ENCODE data around the gene MYH9.

Gene MYH9

DNA sequence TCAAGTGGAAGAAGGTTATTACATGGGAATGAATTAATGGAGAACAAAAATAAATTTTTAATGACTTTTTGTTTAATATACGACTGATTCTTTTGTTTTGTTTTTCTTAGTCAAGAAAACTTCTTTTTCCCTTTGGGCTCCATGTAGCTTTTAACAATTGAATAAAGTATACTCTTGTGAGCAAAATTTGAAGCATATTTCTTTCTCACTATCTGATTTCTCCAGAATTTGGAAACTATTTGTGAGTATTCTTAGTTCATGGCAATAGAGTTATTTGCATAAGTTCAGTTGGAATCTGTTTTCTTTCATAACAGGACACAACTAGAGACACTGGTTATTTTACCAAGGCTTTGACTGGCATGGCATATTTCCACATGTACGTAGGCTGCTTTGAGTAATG is 138.6 kb downstream of the MYH9 start:
- TF ChIP-seq, protein P1, sequence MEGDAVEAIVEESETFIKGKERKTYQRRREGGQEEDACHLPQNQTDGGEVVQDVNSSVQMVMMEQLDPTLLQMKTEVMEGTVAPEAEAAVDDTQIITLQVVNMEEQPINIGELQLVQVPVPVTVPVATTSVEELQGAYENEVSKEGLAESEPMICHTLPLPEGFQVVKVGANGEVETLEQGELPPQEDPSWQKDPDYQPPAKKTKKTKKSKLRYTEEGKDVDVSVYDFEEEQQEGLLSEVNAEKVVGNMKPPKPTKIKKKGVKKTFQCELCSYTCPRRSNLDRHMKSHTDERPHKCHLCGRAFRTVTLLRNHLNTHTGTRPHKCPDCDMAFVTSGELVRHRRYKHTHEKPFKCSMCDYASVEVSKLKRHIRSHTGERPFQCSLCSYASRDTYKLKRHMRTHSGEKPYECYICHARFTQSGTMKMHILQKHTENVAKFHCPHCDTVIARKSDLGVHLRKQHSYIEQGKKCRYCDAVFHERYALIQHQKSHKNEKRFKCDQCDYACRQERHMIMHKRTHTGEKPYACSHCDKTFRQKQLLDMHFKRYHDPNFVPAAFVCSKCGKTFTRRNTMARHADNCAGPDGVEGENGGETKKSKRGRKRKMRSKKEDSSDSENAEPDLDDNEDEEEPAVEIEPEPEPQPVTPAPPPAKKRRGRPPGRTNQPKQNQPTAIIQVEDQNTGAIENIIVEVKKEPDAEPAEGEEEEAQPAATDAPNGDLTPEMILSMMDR (IDR thresholded peaks at IDR 0.05; ENCODE audit: low read depth, low read length) = no peak
- H3K4me3 ChIP-seq (ENCODE audit: low read depth, low read length) = no peak overlapping the region

DNA sequence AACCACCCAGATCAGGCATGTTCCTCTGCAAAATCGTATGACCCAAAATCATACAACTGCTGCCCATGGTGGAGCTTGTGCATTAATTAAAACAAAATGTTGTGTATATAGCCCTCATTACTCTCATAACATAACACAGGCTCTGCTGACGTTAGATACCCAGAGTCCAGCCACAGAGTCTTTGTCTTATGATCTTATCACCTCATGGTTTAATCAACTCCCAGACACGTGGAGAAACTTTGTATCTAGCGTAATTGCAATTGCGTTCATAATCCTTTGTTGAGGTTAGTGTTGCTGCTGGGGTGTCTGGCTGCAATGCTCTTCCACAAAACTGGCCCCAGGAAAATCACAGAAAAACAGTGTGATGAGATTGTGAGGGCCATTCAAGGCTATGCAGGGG is 139.8 kb downstream of the MYH9 start:
- TF ChIP-seq, protein P1 (IDR thresholded peaks at IDR 0.05; ENCODE audit: low read depth, low read length) = no peak
- no peak overlapping the region for H3K4me3 ChIP-seq (ENCODE audit: low read depth, low read length)

DNA sequence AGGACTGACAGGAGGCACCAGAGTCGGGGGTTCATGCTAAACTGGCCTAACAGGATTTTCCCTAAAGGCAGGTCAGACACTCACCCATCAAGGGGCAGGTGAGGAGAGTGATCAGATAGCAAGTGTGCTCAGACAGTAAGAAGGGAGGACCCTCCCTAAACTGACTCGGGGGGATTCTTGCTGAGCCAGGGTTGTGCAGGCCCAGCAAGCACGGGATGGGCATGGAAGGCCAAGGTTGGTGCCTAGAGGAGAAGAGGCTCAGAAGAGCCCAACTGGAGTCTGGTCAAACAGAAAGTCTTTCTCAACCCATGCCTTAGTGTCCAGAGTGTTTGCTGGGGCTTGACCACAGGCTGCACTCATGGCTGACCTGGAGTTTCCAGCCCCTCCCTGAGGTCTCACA is 141.0 kb downstream of the MYH9 start:
- TF ChIP-seq, protein P1 (IDR thresholded peaks at IDR 0.05; ENCODE audit: low read depth, low read length) = no peak
- no peak overlapping the region for H3K4me3 ChIP-seq (ENCODE audit: low read depth, low read length)

DNA sequence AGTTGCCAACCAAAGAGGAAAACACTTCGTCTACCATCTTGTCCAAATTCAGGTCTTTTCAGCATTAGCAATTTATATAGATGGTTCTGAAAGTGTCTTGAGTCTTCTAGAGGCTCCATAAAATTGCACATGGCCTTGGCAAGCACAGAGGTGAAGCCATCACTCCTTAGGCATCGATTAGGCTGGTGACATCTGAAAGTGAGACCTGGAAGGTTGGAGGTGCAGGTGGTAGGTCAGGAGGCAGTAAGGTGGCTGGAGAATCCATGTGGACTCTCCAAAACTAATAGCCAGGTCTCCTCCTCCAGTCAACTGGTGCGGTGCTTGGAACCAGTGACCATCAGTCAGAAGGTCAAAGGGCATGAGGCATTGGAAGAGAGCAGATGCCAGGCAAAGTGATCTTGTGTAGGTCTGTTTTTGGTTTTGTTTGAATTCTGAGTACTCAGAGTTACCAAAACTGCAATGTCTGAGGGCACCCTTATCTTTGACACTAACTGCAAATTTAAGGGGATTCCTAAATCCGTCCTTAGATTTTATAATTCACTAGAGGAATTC is 141.9 kb downstream of the MYH9 start:
- TF ChIP-seq, protein P1 (IDR thresholded peaks at IDR 0.05; ENCODE audit: low read depth, low read length) = no peak
- H3K4me3 ChIP-seq (ENCODE audit: low read depth, low read length) = no peak overlapping the region

DNA sequence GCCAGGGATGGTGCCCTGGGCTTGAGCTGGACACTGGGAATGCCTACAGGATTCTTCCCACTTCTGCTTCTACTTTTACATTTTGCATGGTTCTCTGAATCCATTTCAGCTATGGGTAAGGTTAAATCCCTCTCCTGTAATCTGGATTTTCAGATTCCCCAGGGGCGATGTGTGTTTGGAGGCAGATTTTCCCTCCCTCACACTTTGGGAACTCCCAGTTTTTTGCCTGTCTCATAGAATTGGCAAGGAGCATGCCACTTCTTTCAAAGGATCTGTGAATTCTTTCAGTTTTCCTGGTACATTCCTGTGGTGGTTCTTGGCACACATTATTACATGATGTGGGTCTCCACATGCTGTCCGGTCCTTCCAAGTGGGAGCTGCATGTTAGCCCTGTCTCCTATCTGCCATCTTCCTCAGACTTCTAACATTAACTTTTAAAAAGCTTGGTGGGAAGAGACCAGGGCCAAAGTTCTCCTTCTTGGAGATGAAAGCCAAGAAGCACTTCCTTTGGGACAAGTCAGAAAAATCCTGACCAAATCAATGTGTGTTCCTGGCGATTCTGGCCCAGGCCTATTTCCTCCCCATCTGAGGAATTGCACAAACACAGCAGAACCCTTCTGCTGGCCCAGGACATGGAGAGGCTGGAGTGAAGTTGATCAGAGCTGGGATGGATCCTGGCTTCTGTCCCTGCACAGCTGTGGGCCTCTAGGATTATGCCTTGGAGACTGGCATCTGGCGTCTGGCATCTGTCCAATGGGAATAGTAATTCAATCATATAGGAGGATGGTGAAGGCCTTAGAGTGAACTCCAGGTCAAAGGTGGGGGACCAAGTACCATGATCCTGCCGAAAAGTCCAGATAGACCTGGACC is 143.0 kb downstream of the MYH9 start:
- H3K4me3 ChIP-seq (ENCODE audit: low read depth, low read length) = no peak overlapping the region
- TF ChIP-seq, protein P1 (IDR thresholded peaks at IDR 0.05; ENCODE audit: low read depth, low read length) = no peak

DNA sequence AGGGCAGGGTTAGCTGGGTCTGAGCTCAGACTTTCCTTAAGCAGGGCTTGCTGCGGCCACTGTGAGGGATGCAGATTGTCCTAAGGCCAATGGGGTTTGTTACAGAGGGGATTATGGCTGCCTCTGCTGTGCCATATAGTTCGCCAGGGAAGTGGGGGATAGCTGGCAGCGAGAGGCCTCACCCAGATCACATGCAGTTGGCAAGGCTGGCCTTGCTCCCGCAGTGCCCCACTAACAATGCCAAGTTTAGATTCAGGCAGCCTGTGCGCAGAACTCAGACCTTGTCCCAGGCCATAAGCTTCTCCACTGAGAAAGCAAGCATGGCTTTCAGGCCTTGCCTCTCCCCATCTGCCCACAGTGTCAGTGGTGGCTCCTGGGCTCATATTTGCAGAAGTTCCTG is 143.8 kb downstream of the MYH9 start:
- TF ChIP-seq, protein P1 (IDR thresholded peaks at IDR 0.05; ENCODE audit: low read depth, low read length) = no peak
- H3K4me3 ChIP-seq (ENCODE audit: low read depth, low read length) = no peak overlapping the region
